Activated naive CD4-positive, alpha-beta T cell (primary cell): ENCODE measurements around the gene PID1.

Source experiments
- DNase-seq, 4 experiments: peaks; one replicate each; lab custom pipeline; 2025; lab: John Stamatoyannopoulos, UW

The PID1 gene

GRCh38 chr2:229164545-229165249 lies 106.4 kb downstream of the PID1 start:
- DNase-seq = no peak

- no peak for DNase-seq
Measured at GRCh38 chr2:229163893-229164292, 107.2 kb downstream of the PID1 start.

GRCh38 chr2:229162015-229162414 lies 109.1 kb downstream of the PID1 start:
- DNase-seq = no peak

GRCh38 chr2:229160984-229161383 lies 110.1 kb downstream of the PID1 start:
- no peak for DNase-seq

DNA sequence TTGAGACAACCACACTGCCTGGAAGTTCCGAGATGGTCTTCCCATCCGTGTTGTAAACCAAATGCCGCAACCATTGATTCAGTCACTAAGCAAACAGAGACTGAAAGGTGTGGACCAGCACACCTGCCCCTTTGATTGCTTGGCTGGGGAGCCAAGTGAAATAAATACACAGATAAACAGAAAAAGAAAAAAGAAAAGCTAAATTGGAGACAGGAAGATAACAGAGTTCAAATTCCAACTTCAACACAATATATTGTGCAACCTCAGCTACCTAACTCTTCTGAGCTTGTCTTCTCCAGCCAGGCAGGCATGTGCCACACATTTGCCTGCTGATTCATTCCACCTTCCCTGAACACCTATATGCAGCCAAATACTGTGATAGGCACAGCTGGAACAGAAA lies 110.9 kb downstream of the PID1 start:
- DNase-seq = no peak

GRCh38 chr2:229159405-229159804 lies 111.7 kb downstream of the PID1 start:
- DNase-seq = no peak

DNA sequence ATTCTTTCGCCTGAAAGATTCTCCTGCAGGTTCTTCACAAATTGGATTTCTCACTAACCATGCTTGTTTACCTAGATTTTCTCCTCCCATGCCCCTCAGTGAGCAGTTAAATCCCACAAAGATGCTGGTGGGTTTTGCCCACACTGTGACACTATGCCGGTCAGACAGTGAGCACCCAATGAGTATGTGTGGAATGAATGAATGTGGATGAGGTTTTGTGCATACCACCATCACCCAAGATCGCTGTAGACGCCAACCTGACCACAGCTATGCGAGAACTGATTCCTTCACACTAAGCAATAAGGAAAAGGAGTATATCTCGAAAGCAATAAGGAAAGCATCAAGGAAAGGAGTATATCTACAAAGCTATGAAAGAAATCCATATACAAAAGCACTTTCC lies 116.7 kb downstream of the PID1 start:
- no peak for DNase-seq

- no peak for DNase-seq
Measured at GRCh38 chr2:229153951-229154350, 117.1 kb downstream of the PID1 start.

- no peak for DNase-seq
Measured at GRCh38 chr2:229153267-229153666, 117.8 kb downstream of the PID1 start.

DNA sequence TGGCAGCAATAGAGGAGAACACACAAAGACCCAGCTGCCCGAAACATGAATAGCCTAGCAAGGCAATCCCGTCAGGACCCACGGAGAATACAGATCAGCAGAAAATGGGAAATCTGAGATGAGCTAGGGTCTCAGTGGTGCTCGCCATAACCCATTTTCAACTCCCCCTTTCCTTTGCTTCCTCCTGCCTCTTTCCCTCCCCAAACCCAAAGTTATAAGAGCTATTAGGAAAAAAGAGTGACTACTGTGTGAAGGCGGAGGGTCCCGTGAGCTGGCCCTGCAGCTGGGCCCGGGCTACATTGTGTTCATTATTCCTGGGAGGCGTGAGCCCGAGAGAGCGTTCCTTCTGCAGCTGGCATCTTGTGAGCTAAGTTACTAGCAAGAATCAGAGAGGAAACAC lies 118.4 kb downstream of the PID1 start:
- DNase-seq = no peak

GRCh38 chr2:229150317-229150716 lies 120.8 kb downstream of the PID1 start:
- no peak for DNase-seq

DNA sequence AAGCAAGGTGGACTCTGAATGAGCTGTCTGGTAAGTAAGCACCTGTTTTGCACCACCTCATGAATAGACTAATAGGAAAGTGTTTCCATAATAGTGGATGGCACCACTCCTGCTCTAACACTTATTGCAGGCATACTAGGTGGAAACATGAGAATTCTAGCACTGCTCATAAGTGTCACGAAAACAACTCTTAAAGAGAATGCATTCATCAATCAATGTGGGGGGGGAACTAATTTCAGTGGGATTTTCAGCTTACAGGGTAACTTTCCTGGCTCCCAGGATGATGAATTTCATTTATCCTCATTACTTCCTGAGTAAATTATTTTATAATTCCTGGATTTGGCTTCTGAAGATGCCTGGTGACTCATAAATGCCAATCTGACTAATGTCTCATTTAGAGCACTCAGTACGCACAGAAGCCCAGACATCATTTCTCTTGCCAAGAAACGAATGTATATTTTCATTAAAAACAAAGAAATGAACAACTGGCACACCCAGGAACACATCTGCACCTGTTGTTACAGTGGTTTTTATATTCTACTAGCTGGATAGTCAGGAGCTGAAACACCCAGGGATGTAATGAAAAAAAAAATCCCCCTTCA lies 129.6 kb downstream of the PID1 start:
- no peak for DNase-seq

DNA sequence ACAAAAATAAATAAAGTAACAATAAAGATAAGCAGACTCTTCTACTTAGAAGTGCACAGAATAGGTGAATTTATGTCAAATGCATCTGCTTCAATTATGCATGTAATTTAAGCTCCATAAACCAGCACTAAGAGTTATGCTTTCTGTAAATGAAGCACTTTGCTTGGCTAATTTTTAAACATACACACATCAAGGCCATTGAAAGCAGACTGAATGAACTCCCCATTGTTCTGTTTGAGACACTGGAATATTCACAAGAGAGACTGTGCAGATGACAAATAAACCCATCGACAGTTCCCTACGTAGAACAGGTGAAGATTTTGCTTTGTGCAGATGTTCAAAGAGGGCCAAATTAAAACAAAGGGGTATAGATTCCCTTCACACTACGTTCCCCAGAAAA lies 133.4 kb downstream of the PID1 start:
- DNase-seq = no peak

DNA sequence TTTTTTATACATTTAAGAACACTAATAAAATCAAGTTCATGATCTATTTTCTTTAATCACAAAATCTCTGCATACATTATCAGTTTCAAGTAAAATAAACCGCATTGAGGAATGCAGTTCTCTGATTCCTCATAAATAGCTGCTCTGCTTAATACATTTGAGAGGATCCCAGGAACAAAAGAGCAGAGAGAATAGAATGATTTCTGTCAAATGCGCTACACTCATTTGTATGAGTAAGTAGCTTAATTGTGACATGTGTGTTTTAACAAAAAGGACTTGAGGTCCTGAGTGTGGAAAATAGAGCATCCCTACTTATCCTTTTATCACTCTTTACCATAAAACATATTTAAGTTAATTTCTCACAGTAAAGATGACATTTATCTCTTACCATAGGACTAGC lies 134.0 kb downstream of the PID1 start:
- no peak for DNase-seq

GRCh38 chr2:229133155-229133772 lies 137.8 kb downstream of the PID1 start:
- DNase-seq = no peak

DNA sequence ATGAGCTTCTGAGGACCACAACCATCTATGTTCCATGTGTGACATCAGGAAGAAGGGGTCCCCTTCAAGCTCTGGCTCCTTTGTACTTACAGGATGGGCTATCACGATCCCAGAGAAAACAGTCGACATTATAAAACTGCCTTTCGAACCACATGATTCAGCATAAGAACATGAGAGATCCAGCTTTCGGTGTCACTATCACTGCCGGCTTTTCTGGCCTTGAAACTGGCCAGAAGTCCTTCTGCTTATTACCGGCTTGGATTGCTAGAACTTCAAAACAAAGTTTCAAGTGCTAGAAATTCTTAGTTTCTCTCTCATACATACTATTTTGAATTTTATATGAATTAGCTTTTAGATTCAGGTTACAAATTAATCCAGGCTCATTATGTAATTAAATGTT lies 138.9 kb downstream of the PID1 start:
- DNase-seq = no peak

- no peak for DNase-seq
Measured at GRCh38 chr2:229130522-229130921, 140.6 kb downstream of the PID1 start.

- DNase-seq = no peak
Measured at GRCh38 chr2:229129738-229130371, 141.2 kb downstream of the PID1 start.

DNA sequence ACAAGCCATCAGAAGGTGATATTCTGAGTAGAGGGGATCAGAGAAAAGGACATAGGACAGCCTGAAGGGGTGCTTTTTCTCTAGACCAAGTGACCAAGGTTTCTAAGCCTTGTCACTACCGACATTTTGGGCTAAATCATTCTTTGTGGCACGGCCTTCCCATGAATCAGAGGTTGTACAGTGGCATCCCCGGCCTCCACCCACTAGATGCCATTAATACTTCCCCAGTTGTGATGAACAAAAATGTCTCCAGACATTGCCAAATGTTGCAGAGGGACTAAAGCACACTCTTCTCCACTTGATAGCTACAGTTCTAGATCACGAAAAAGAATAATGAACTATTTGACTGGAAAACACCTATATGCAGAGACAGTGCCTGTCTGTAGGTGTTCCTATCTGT lies 143.6 kb downstream of the PID1 start:
- DNase-seq = no peak

DNA sequence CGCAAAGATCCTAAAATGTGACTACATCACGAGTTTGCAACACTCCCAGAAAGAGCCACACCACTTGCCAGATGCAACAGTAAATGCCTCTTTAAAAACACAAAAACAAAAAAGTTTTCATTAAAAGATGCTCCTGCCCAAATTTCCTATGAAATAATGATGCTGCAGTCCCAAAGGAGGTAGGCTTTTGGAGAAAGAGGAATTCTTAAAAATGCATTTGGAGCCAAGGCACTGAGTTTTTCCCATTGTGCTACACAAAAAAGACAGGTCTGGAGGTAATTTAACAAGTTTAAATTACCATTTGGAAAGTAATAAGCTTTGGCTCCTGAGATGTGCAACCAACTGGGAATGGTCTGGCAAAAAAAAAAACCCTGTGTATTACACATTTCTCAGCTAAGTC lies 145.0 kb downstream of the PID1 start:
- DNase-seq = no peak

GRCh38 chr2:229124136-229124535 lies 147.0 kb downstream of the PID1 start:
- DNase-seq = no peak

- DNase-seq = no peak
Measured at GRCh38 chr2:229118927-229119326, 152.2 kb downstream of the PID1 start.

- no peak for DNase-seq
Measured at GRCh38 chr2:229118336-229118735, 152.8 kb downstream of the PID1 start.
